Peyer's patch (tissue), 4 donors: Measurements from ENCODE around the gene TRMT10B.

Experiments used
- CTCF ChIP-seq, 6 experiments: fragments of 450-650 bp in 4 of 6; fragments of 200-600 bp in 2 of 6; sonication (generic) in 1 of 6; IDR thresholded peaks; one replicate each; pipeline ENCODE4 v1.5.1; 2017 to 2019; ENCODE audit warnings: antibody characterized with exemption in 6 of 6, mild to moderate bottlenecking in 3 of 6, moderate library complexity in 1 of 6
- POLR2A ChIP-seq, 2 donors: fragments of 450-650 bp; IDR thresholded peaks; one replicate each; pipeline ENCODE4 v1.5.1; 2017; ENCODE audit warnings: antibody characterized with exemption in 2 of 2, mild to moderate bottlenecking in 2 of 2, moderate library complexity in 2 of 2

GRCh38 chr9:37730256-37730655 lies 23.3 kb upstream of the TRMT10B start:
- TF ChIP-seq POLR2A (IDR thresholded peaks at IDR 0.05) (no peak), CTCF (IDR thresholded peaks at IDR 0.05) (no peak)
